Glutamatergic neuron (in vitro differentiated cells): Measurements from ENCODE around the gene COL8A1. TPM values are rescaled to one million over a fixed set of nuclear protein-coding genes. Genes with fewer than 3 reads are reported as not detected.

Experiments
- DNase-seq: peaks from one replicate; pipeline ENCODE4 v3.0.0; 2022
- H3K27ac Mint-ChIP-seq: one replicate; pipeline ENCODE4 v1.8.0; 2020; ENCODE audit warnings: mild to moderate bottlenecking, mixed read lengths, inconsistent platforms; ENCODE audit not compliant: unreplicated experiment
- H3K27me3 Mint-ChIP-seq: one replicate; pipeline ENCODE4 v1.8.0; 2020; ENCODE audit warnings: mild to moderate bottlenecking, moderate library complexity, mixed read lengths, inconsistent platforms; ENCODE audit not compliant: unreplicated experiment
- H3K36me3 Mint-ChIP-seq: one replicate; pipeline ENCODE4 v1.8.0; 2020; ENCODE audit warnings: mild to moderate bottlenecking, mixed read lengths, inconsistent platforms; ENCODE audit not compliant: unreplicated experiment
- H3K4me1 Mint-ChIP-seq: one replicate; pipeline ENCODE4 v1.8.0; 2020; ENCODE audit warnings: mild to moderate bottlenecking, low read depth, mixed read lengths, inconsistent platforms; ENCODE audit not compliant: unreplicated experiment
- H3K4me3 Mint-ChIP-seq: one replicate; pipeline ENCODE4 v1.8.0; 2020; ENCODE audit warnings: mild to moderate bottlenecking, mixed read lengths, inconsistent platforms; ENCODE audit not compliant: unreplicated experiment
- H3K9me3 Mint-ChIP-seq: one replicate; pipeline ENCODE4 v1.8.0; 2020; ENCODE audit warnings: mild to moderate bottlenecking, moderate library complexity, mixed read lengths, inconsistent platforms; ENCODE audit not compliant: unreplicated experiment
- CTCF ChIP-seq: fragments of 200-600 bp; sonication (generic); IDR thresholded peaks from one replicate; pipeline ENCODE4 v1.5.0; 2021; ENCODE audit not compliant: partially characterized antibody, unreplicated experiment
- total RNA-seq: library from RNA; stranded (reverse); fragmentation: NEBNext Ultra II Directional; extraction: Animal tissue kit (Norgen Biotek cat#: 25700); gene quantifications from one replicate; pipeline ENCODE4 v1.2.1, GENCODE V29; 2021; ENCODE audit not compliant: unreplicated experiment

The COL8A1 gene
- total RNA-seq, 1 donor from 2014 or later: 0.25 TPM

DNA sequence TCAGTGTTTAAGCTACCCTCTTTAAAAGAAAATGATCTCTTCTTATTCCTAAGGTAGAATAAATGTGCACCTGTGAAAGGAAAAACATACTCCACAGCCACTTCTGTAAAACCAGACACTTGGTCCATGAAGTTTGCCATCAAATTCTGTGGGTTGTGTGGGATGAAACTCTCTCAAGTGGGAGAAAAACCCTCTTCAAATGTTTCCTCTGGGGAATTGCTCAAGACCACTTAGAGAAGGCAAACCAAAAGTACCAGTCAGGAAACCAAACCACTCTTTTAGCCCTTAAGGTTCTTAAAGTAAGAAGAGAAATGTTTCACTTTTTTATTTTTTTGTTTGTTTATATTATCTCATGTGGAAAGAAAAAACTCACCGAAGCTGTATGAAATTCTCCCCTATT is 1.2 kb downstream of the COL8A1 start:
- DNase-seq: no peak
- H3K4me3 Mint-ChIP-seq: no peak overlapping the region
- H3K36me3 Mint-ChIP-seq: no peaks in the 10 kb centered on the region
- H3K27me3 Mint-ChIP-seq: peaks cover 5% of the 10 kb centered on the region
- peaks cover 13% of the 10 kb centered on the region for H3K4me1 Mint-ChIP-seq
- H3K9me3 Mint-ChIP-seq: no peaks in the 10 kb centered on the region
- no peak overlapping the region for H3K27ac Mint-ChIP-seq
- no peak for TF ChIP-seq CTCF

DNA sequence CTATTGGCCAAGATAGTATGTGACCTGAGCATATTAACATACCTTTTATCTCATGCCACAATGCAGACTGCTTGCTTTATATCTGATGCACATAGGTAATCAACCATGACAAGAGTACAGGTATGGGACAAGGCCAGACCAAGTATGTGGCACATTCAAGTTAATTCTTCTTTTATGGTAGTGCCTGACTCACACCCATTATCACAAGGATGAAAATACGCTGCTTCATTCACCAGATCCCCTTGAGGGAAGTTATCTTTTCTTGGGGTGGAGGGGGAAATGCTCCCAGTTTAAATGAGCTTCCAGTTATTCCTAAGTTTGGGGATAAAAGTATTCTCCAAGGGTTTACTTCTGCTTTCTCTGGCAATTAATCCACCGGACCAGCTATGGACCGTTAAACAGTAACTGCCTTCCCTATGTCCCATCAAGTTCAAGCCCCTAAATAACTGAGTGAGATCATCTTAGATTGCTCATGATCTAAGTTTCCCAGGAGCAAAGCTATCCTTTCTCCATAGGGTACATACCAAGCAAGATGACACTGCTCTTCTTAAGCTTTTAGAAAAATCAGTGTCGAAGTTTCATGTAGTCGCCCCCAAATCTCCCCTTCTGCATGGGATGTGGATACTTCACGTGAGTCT is 1.9 kb downstream of the COL8A1 start:
- peaks cover 5% of the 10 kb centered on the region for H3K27me3 Mint-ChIP-seq

GRCh38 chr3:99641480-99641879 is 3.1 kb downstream of the COL8A1 start:
- peaks cover 5% of the 10 kb centered on the region for H3K27me3 Mint-ChIP-seq
- no peak overlapping the region for H3K27ac Mint-ChIP-seq
- DNase-seq: no peak
- no peak overlapping the region for H3K4me3 Mint-ChIP-seq
- H3K36me3 Mint-ChIP-seq: no peaks in the 10 kb centered on the region
- H3K9me3 Mint-ChIP-seq: peaks cover 1% of the 10 kb centered on the region
- TF ChIP-seq CTCF: no peak
- peaks cover 20% of the 10 kb centered on the region for H3K4me1 Mint-ChIP-seq

More for the DNA sequence above, 1.9 kb downstream of the COL8A1 start:
- H3K9me3 Mint-ChIP-seq: peaks cover 1% of the 10 kb centered on the region
- no peak overlapping the region for H3K4me3 Mint-ChIP-seq
- DNase-seq: no peak
- H3K36me3 Mint-ChIP-seq: no peaks in the 10 kb centered on the region
- TF ChIP-seq CTCF: no peak
- H3K4me1 Mint-ChIP-seq: peaks cover 17% of the 10 kb centered on the region
- no peak overlapping the region for H3K27ac Mint-ChIP-seq

DNA sequence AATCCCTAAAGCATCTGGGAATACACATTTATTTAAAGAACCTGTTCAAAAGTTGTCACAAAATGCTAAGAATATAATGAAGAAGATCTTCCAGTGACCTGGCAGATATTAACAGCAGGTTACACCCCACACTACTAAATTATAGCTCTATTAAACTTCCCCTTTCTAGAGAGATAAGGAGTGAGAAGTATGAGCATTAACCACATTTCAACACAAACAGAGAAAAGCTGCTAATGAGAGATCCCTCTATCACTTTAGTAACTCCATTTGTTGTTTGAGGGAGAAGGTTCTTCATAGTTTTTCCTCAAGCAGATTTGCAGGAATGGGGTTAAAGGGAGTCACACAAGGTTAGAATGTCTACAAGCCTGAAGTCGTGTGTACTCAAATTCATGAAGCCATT is 3.6 kb downstream of the COL8A1 start:
- Mint-ChIP-seq H3K4me1 (peaks cover 18% of the 10 kb centered on the region), H3K27ac (no peak overlapping the region), H3K9me3 (peaks cover 1% of the 10 kb centered on the region), H3K27me3 (peaks cover 5% of the 10 kb centered on the region), H3K4me3 (no peak overlapping the region), H3K36me3 (no peaks in the 10 kb centered on the region)
- no peak for TF ChIP-seq CTCF
- no peak for DNase-seq

DNA sequence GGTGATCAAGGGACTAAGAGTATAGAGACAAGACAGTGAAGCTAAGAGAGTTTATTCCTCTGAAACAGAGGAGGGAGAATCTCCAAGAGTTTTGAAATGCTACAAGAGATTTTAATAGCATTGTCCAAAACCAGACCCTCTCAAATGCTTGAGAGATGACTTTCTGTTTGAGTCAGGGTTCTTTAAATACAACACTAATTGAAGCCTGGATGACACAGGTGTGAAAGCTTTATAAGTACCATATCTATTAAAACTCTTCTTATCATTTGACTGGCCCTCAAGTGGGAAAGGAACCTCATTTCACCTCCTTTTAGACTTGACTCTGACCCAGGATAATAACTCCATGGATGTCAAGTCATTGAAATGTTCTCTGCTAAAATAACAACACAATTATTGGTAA is 5.6 kb downstream of the COL8A1 start:
- Mint-ChIP-seq H3K4me1 (peaks cover 13% of the 10 kb centered on the region), H3K27me3 (no peaks in the 10 kb centered on the region), H3K4me3 (no peak overlapping the region), H3K27ac (no peak overlapping the region), H3K9me3 (peaks cover 1% of the 10 kb centered on the region), H3K36me3 (no peaks in the 10 kb centered on the region)
- DNase-seq: no peak
- no peak for TF ChIP-seq CTCF
